ENCODE measurements around the gene PTPN21. TPM values are rescaled to one million over a fixed set of nuclear protein-coding genes. Genes with fewer than 3 reads are reported as not detected.

The PTPN21 gene
- total and polyA plus RNA-seq, 2 experiments from 2014 or later, result 8.1 to 16.3 TPM

DNA sequence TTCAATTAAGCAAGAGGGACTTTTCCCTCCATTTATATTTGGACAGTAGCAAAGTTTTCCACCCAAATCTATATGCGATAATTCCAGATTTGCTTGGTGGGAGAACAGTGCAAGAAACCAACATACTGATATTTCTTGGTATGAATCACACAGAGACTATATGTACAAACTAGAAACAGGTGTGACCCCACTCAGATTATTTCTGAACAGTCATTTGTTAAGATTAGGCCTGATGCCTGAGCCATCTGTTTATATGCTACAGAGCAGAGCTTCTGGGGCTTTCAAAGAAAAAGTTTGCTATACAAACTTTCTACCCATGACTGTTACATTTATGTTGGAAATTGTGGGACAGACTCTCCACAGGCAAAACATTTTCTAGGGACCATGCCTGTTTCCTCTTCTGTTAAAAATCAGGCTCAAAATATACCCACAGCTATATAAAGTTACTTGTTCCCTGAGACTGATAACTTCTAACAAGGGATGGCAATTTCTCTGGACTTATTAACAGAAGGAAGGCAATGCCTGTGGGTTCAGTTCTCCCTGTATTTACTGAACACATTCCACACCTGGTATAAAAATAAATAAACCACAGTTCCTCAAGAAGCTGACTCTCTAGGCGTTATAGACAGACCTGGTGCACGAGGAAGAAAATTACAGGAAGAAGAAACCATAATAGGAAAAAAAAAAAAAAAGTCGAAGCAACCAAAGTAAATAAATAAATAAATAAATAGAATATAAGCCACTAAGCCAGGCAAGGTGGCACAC is 8.0 kb downstream of the PTPN21 start:
- no peaks in the 10 kb centered on the region for H4K20me1 ChIP-seq (ENCODE audit: insufficient read depth, poor library complexity, severe bottlenecking)
- H3K27me3 ChIP-seq, result no peaks in the 10 kb centered on the region
- no peak overlapping the region for H3K4me3 ChIP-seq
- H3K36me3 ChIP-seq (replicated peaks; ENCODE audit: insufficient read depth, low read depth), result no peaks in the 10 kb centered on the region
- WGBS (ENCODE audit: low lambda C conversion rate, missing lambda C conversion rate), result 67% methylated on average over 4 of the region's 4 CpGs
- H3K79me2 ChIP-seq, result peaks cover 49% of the 10 kb centered on the region
- peaks cover 8% of the 10 kb centered on the region for H3K4me1 ChIP-seq (ENCODE audit: insufficient read depth)
- no peaks in the 10 kb centered on the region for H3K9me3 ChIP-seq (ENCODE audit: low read depth)
- H3K4me2 ChIP-seq, result no peak overlapping the region
- peak; percentile 46 for DNase-seq (ENCODE audit: low spot score)
- no peak overlapping the region for H2AFZ ChIP-seq
- TF ChIP-seq EZH2phosphoT487 (IDR thresholded peaks at IDR 0.05; ENCODE audit: low read depth, severe bottlenecking, unreplicated experiment) (no peak), CTCF (IDR thresholded peaks at IDR 0.05; ENCODE audit: poor library complexity) (no peak), EZH2 (IDR thresholded peaks at IDR 0.05; ENCODE audit: borderline replicate concordance) (no peak)
- H3K27ac ChIP-seq, result peak overlapping the region; percentile 55
- no peaks in the 10 kb centered on the region for H3K9me2 ChIP-seq (replicated peaks; ENCODE audit: insufficient read depth)

DNA sequence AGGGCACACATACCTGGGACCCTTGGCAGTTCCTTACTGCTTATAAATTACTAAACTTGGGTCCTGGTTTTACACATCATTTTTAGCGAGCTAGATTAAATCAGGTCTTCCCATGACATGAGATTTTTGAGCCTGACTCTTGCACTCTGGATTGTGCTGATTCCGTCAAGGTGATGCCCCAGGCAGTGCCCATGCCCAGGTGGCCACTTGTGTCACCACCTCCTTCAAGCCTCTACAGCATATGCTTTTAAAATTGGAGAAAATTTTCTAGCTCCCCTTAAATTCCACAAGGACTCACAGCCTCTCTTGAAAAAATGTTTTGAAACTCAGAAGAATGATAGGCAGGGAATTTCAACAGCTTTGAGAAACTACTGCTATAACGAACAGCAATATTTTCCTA is 9.6 kb downstream of the PTPN21 start:
- H4K20me1 ChIP-seq (ENCODE audit: insufficient read depth, poor library complexity, severe bottlenecking), result no peaks in the 10 kb centered on the region
- H2AFZ ChIP-seq, result no peak overlapping the region
- no peaks in the 10 kb centered on the region for H3K9me3 ChIP-seq (ENCODE audit: low read depth)
- peaks cover 8% of the 10 kb centered on the region for H3K4me1 ChIP-seq (ENCODE audit: insufficient read depth)
- DNase-seq (ENCODE audit: low spot score), result no peak
- H3K27me3 ChIP-seq, result no peaks in the 10 kb centered on the region
- no peak for TF ChIP-seq CTCF (IDR thresholded peaks at IDR 0.05; ENCODE audit: poor library complexity)
- TF ChIP-seq EZH2 (IDR thresholded peaks at IDR 0.05; ENCODE audit: borderline replicate concordance), result no peak
- TF ChIP-seq EZH2phosphoT487 (IDR thresholded peaks at IDR 0.05; ENCODE audit: low read depth, severe bottlenecking, unreplicated experiment), result no peak
- 99% methylated on average over 3 of the region's 3 CpGs for WGBS (ENCODE audit: low lambda C conversion rate, missing lambda C conversion rate)
- no peak overlapping the region for H3K4me2 ChIP-seq
- no peaks in the 10 kb centered on the region for H3K36me3 ChIP-seq (replicated peaks; ENCODE audit: insufficient read depth, low read depth)
- H3K4me3 ChIP-seq, result no peak overlapping the region
- no peaks in the 10 kb centered on the region for H3K9me2 ChIP-seq (replicated peaks; ENCODE audit: insufficient read depth)
- peaks cover 53% of the 10 kb centered on the region for H3K79me2 ChIP-seq
- H3K27ac ChIP-seq, result no peak overlapping the region

DNA sequence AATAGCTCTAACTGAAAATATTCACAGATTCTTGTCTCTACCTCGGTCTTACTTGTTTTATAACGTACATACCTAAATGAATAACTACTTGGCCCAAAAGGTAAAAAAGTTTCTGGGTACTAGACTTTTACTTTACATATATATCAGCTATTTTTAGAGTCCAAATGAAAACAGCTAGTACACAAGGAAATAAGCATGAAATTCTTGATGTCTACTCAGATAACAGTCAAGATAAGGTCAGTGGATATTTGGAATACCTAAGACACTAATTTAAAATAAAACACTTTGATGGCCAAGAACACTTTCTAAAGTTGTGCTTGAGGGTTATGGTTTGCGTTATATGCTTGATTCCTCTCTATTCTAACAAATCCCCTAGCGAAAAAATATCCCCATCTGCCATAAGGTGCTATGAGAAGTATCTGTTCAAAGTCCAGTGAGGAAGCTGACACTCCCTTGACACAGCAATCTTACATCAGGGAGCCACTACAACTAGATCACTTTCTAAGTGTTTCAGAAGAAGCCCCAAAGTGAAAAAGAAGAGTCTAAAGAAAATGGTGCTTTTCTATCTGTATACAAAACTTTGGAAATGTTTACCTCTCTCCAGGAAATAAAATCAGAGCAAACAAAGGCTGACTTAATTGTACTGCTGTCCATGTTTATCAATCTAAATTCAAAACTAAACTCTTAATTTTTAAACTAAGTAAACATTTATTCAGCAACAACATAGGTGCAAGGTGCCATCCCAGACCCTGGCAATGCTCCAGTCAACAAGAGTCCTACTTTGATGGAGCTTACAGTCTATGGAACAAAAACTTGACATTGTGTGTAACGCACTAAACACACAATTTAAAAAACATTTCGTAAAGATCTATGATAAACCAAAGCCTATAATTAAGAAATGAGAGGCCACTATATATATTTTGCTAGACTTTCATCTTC is 11.7 kb downstream of the PTPN21 start:
- Histone ChIP-seq H3K4me3 (no peak overlapping the region), H3K9me3 (ENCODE audit: low read depth) (no peaks in the 10 kb centered on the region), H3K79me2 (peaks cover 59% of the 10 kb centered on the region), H3K27me3 (no peaks in the 10 kb centered on the region), H3K36me3 (replicated peaks; ENCODE audit: insufficient read depth, low read depth) (no peaks in the 10 kb centered on the region), H2AFZ (no peak overlapping the region), H3K27ac (peak overlapping the region; percentile 44), H3K4me1 (ENCODE audit: insufficient read depth) (peaks cover 8% of the 10 kb centered on the region), H3K9me2 (replicated peaks; ENCODE audit: insufficient read depth) (no peaks in the 10 kb centered on the region), H3K4me2 (peak overlapping the region; percentile 3), H4K20me1 (ENCODE audit: insufficient read depth, poor library complexity, severe bottlenecking) (no peaks in the 10 kb centered on the region)
- 74% methylated on average over 6 of the region's 6 CpGs for WGBS (ENCODE audit: low lambda C conversion rate, missing lambda C conversion rate)
- TF ChIP-seq EZH2phosphoT487 (IDR thresholded peaks at IDR 0.05; ENCODE audit: low read depth, severe bottlenecking, unreplicated experiment) (no peak), EZH2 (IDR thresholded peaks at IDR 0.05; ENCODE audit: borderline replicate concordance) (no peak), CTCF (IDR thresholded peaks at IDR 0.05; ENCODE audit: poor library complexity) (no peak)
- no peak for DNase-seq (ENCODE audit: low spot score)
